HG03565 (cell line): Measurements from ENCODE around the gene CCNQ.

ENCODE experiments used
- ATAC-seq: cut with Tn5 transposase; IDR thresholded peaks from one replicate; pipeline ENCODE4 v1.9.1; 2021; ENCODE audit warnings: mild to moderate bottlenecking, moderate library complexity; ENCODE audit not compliant: unreplicated experiment

The CCNQ gene

GRCh38 chrX:153599192-153600031, 473 bp upstream of the CCNQ start:
- ATAC-seq = peak; percentile 89

DNA sequence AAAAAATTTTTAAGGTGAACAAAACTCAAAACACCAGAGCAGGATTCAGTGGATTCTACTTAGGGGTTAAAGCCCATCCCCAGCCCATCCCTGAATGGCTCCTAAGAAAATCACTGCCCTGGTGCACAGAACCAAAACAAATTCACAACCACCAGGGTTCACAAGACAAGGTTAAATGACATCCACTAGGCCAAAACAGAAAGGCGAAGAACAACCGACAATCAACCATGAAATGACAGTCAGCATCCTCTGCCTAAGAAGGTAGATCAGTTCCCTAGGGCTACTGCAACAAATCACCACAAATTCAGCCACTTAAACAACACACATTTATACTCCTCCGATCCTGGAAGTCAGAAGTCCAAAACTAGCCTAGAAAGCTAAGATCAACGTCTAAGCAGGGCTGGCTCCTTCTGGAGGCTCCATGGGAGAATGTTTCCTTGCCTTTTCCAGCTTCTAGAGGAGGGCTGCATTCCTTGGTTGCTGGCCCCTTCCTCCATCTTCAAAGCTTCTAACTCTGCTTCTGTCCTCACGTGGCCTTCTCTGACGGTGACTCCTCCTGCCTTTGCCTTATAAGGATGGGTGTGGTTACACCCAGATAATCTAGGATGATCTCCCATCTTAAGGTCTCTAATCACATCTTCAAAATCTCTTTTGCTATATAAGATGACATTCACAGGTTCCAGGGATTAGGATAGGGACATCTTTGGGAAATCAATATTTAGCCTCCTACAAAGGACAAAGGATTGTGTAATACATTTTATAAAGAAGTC, 1.8 kb downstream of the CCNQ start:
- no peak for ATAC-seq

GRCh38 chrX:153595859-153596857, 2.8 kb downstream of the CCNQ start:
- ATAC-seq = no peak

- ATAC-seq = no peak
These were observed 3.6 kb downstream of the CCNQ start for GRCh38 chrX:153595387-153595786.

GRCh38 chrX:153593811-153594500, 5.0 kb downstream of the CCNQ start:
- ATAC-seq = no peak

- no peak for ATAC-seq
These were observed 5.8 kb downstream of the CCNQ start for GRCh38 chrX:153592966-153593688.

GRCh38 chrX:153592091-153592833, 6.7 kb downstream of the CCNQ start:
- ATAC-seq = no peak

DNA sequence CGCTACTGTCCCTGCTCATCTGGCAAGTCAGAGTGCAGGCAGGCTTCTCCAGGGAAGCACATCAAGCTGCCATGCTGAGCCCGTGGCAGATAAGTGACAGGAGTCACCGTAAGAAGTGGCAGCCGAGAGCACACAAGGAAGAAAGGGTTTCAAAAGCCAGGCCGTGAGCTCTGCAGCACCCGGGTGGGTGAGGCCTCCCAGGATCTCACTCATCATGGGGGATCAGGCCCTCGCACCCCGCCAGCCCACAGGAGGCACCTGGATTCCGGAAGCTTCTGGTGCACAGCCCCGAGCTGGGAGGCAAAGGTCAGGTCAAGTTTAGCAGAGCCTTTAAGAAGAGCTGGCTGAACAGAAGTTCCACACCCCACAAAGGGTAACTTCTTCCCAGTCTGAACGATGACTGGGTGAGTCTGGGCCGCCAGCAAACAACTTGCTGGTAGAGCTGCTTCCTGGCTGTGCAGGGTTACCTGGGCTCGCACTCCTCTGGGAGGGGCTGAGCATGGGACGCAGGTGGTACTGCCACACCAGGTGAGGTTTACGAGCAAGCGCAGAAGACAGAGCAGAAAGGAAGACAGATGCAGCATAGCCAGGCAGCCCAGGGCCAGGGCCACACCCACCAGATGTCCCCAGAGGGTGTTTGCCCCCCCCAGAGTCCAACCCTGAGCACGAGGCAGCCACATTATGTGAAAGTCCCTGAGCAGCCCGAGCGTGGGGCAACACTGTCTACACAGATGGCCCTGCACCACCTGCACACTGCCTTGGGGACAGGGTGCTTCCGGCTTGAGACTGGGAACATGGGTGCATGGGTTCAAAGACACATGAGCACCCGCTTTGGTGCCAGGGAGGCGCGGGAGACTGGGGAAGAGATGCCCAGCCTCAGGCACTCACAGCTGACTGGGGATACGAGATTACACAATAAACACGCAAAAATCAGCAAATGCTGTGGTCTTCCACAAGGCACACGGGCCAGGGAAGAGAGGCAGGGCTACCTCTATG, 7.7 kb downstream of the CCNQ start:
- no peak for ATAC-seq

DNA sequence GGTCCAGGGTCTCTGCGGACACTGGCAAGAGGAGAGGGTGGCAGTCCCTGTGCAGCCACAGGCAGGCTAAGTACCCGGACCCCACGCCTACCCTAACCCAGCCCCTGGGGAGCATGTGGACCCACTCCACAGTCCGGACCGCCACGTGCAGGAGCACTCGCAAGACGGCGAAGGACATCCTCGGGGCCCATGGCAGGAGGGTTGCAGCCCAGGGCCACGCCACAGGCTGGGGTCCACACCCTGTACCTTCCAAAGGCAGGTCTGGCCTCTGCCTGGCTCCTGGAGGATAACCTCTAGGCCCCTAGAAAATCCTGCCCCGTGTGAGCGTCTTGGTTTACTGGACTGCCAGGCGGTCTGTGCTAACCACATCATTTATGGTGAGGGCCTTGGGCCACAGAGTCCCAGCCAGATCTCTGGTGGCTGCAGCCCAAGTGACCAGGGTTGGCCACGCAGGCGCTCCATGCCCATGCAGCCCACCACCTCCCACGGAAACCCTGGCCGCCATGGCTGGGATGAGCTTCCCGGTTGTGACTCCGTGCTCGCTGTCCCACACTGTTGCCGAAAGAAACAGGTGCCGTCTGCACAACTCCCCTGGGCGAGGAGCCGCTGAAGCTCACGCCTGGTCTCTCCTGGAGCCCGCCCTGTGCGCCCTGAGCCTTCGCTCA, 10.0 kb downstream of the CCNQ start:
- no peak for ATAC-seq

DNA sequence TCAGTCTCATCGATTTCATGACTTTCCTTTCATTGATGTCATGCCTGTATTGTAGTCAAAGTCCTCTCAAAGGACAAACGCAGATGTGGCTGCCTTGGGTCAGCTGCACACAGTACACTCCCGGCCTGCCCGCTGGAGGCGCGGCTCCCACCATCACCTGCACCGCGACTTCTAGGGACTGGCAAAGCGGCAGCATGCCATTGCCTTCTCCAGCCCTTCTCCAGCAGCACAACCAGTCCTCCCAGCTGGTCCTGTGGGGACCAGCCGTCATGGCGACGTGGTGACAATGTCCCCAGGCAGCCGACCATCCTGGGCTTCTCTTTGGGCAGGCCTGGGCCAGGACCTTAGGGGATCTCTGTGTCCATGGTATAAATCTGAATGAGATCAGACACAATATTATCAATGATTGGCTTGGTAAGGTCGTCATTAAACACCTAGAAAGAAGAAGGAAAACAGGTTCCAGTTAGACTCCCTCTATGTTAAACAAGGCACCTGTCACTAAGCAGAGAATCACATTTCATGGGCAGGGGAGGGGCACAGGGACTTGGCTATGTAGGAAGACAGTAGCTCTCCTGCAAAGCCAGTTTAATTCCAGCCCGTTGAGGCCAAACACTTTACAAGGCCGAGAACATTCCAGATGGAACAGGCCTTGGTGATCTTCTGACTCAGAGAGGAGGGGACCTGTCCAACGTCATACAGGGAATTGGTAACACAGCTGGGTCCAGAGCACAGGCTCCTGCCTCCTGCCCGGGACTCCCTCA, 10.7 kb downstream of the CCNQ start:
- no peak for ATAC-seq

DNA sequence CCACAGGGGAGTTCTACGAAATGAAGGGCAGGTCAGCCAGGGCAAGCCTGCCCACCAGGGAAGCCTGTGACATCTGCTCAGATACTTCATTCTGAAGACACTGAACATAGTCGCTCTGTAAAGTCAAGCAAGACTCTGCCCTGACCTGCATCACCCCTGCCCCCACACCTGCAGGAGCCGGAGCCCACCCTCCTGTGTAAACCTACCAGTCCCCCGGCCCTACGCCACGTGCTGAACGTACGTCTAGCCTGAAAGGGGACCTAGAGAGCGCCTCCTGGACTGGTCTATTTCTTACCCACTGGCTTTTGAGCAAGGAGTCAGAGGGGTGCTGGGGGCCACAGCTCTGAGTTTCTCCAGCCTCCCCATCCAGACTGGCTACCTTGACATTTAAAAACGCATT, 11.6 kb downstream of the CCNQ start:
- ATAC-seq = no peak

DNA sequence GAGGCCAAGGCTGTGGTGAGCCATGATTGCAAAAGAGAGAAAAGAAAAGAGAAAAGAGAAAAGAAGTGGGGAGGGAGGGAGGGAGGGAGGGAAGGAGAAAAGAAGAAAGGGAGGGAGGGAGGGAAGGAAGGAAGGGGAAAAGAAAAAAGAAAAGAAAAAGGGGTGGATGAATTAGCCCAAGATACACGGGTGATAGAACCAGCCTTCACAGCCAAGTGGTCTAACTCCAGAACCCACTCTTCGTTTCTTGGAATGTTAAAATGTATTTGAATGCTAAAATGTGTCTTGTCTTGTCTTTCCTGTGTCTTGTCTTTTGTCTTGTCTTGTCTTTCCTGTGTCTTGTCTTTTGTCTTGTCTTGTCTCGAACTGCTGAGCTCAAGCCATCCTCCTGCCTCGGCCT, 13.1 kb downstream of the CCNQ start:
- no peak for ATAC-seq

- no peak for ATAC-seq
These were observed 15.5 kb downstream of the CCNQ start for GRCh38 chrX:153583433-153583832.

GRCh38 chrX:153582896-153583295, 16.0 kb downstream of the CCNQ start:
- no peak for ATAC-seq

GRCh38 chrX:153580700-153581386, 18.1 kb downstream of the CCNQ start:
- ATAC-seq = no peak

- ATAC-seq = no peak
These were observed 20.1 kb downstream of the CCNQ start for GRCh38 chrX:153578889-153579288.
